Esophagus mucosa (tissue), 1 donor: ENCODE data around the gene PLXNA4. TPM values are rescaled to one million over a fixed set of nuclear protein-coding genes. Genes with fewer than 3 reads are reported as not detected.

ENCODE experiments used
- ATAC-seq: fragments of 200-7000 bp; cut with Tn5 transposase; one replicate; pipeline ENCODE4 v1.9.1; 2020
- total RNA-seq: library from RNA; stranded (reverse); gene quantifications from one replicate; pipeline ENCODE4 v1.2.4, GENCODE V29; 2023
- donor health status: DM: yes; HTN: yes; CAD: no.

The PLXNA4 gene
- total RNA-seq, 1 donor from 2014 or later, result 1.1 TPM

- ATAC-seq, result no peak
Measured at GRCh38 chr7:132471515-132471914, 104.8 kb downstream of the PLXNA4 start.

- ATAC-seq, result no peak
Measured at GRCh38 chr7:132469681-132470080, 106.6 kb downstream of the PLXNA4 start.

- ATAC-seq, result no peak
Measured at GRCh38 chr7:132469264-132469663, 107.0 kb downstream of the PLXNA4 start.

GRCh38 chr7:132466367-132466766, 109.9 kb downstream of the PLXNA4 start:
- ATAC-seq, result no peak

- no peak for ATAC-seq
Measured at GRCh38 chr7:132465516-132465915, 110.8 kb downstream of the PLXNA4 start.

GRCh38 chr7:132464740-132465139, 111.5 kb downstream of the PLXNA4 start:
- no peak for ATAC-seq

GRCh38 chr7:132463922-132464321, 112.3 kb downstream of the PLXNA4 start:
- no peak for ATAC-seq

- no peak for ATAC-seq
Measured at GRCh38 chr7:132462478-132462877, 113.8 kb downstream of the PLXNA4 start.

GRCh38 chr7:132461032-132461592, 115.2 kb downstream of the PLXNA4 start:
- no peak for ATAC-seq

GRCh38 chr7:132458729-132459128, 117.5 kb downstream of the PLXNA4 start:
- no peak for ATAC-seq

- no peak for ATAC-seq
Measured at GRCh38 chr7:132457658-132458057, 118.6 kb downstream of the PLXNA4 start.

GRCh38 chr7:132456418-132456817, 119.9 kb downstream of the PLXNA4 start:
- no peak for ATAC-seq

GRCh38 chr7:132455378-132455777, 120.9 kb downstream of the PLXNA4 start:
- no peak for ATAC-seq

GRCh38 chr7:132453826-132454225, 122.4 kb downstream of the PLXNA4 start:
- no peak for ATAC-seq

GRCh38 chr7:132451161-132451560, 125.1 kb downstream of the PLXNA4 start:
- ATAC-seq, result no peak

GRCh38 chr7:132450696-132451095, 125.6 kb downstream of the PLXNA4 start:
- no peak for ATAC-seq

GRCh38 chr7:132450188-132450587, 126.1 kb downstream of the PLXNA4 start:
- no peak for ATAC-seq

- no peak for ATAC-seq
Measured at GRCh38 chr7:132446666-132447278, 129.5 kb downstream of the PLXNA4 start.

- no peak for ATAC-seq
Measured at GRCh38 chr7:132446260-132446659, 130.0 kb downstream of the PLXNA4 start.

GRCh38 chr7:132443761-132444520, 132.3 kb downstream of the PLXNA4 start:
- no peak for ATAC-seq

GRCh38 chr7:132441935-132442334, 134.3 kb downstream of the PLXNA4 start:
- no peak for ATAC-seq

- ATAC-seq, result no peak
Measured at GRCh38 chr7:132440151-132440550, 136.1 kb downstream of the PLXNA4 start.

- ATAC-seq, result no peak
Measured at GRCh38 chr7:132438926-132439325, 137.3 kb downstream of the PLXNA4 start.

GRCh38 chr7:132437730-132438129, 138.5 kb downstream of the PLXNA4 start:
- peak; percentile 10 for ATAC-seq
